ENCODE measurements around the gene SNX4. TPM values are rescaled to one million over a fixed set of nuclear protein-coding genes. Genes with fewer than 3 reads are reported as not detected.

SNX4 gene
- total and polyA plus RNA-seq, 12 donors: 15.8 to 90.4 (median 43.0) TPM

GRCh38 chr3:125470671-125471070 lies 49.3 kb downstream of the SNX4 start:
- no peak for DNase-seq
- H3K27me3 ChIP-seq: no peaks in the 10 kb centered on the region
- no peak overlapping the region for H3K4me3 ChIP-seq
- H3K36me3 ChIP-seq (replicated peaks in 1 of 2): peaks cover 0 to 50% of the 10 kb centered on the region in 2 donors
- H3K9me3 ChIP-seq (replicated peaks in 1 of 3): no peaks in the 10 kb centered on the region
- no peak for TF ChIP-seq POLR2A (IDR thresholded peaks at IDR 0.05)
- intact Hi-C loops (cut with DNase I): no loop called here
- H3K27ac ChIP-seq: no peak overlapping the region
- no peaks in the 10 kb centered on the region for H3K4me1 ChIP-seq (replicated peaks in 1 of 2)
- 80 to 92% (median 85%) methylated on average over 1 of the region's 1 CpG for WGBS, 4 donors

GRCh38 chr3:125462722-125463299 lies 57.2 kb downstream of the SNX4 start:
- TF ChIP-seq POLR2A (IDR thresholded peaks at IDR 0.05) (no peak), CTCF (IDR thresholded peaks at IDR 0.05) (no peak)
- Histone ChIP-seq H3K36me3 (replicated peaks in 1 of 2) (peaks cover 0 to 23% of the 10 kb centered on the region in 2 donors), H3K27me3 (no peaks in the 10 kb centered on the region), H3K9me3 (replicated peaks in 1 of 3) (no peaks in the 10 kb centered on the region), H3K27ac (no peak overlapping the region), H3K4me1 (replicated peaks in 1 of 2) (peaks cover 0 to 4% of the 10 kb centered on the region in 2 donors), H3K4me3 (no peak overlapping the region)
- peak in 1 of 7 donors; percentile 14 for DNase-seq
- intact Hi-C loops (cut with DNase I): no loop called here
- WGBS, 4 donors: 66 to 86% (median 78%) methylated on average over 5 of the region's 5 CpGs

- no peak overlapping the region for H3K27ac ChIP-seq
- intact Hi-C loops (cut with DNase I): no loop called here
- H3K36me3 ChIP-seq (replicated peaks in 1 of 2): peaks cover 0 to 21% of the 10 kb centered on the region in 2 donors
- TF ChIP-seq CTCF (IDR thresholded peaks at IDR 0.05) (no peak), POLR2A (IDR thresholded peaks at IDR 0.05) (no peak)
- DNase-seq: no peak
- peaks cover 0 to 4% of the 10 kb centered on the region in 2 donors for H3K4me1 ChIP-seq (replicated peaks in 1 of 2)
- H3K27me3 ChIP-seq: no peaks in the 10 kb centered on the region
- no peaks in the 10 kb centered on the region for H3K9me3 ChIP-seq (replicated peaks in 1 of 3)
- no peak overlapping the region for H3K4me3 ChIP-seq
- 88 to 94% (median 90%) methylated on average over 6 of the region's 6 CpGs for WGBS, 4 donors
Observed at GRCh38 chr3:125461896-125462295, 58.1 kb downstream of the SNX4 start.

- H3K4me3 ChIP-seq: no peak overlapping the region
- H3K4me1 ChIP-seq (replicated peaks in 1 of 2): peaks cover 0 to 4% of the 10 kb centered on the region in 2 donors
- no peak for TF ChIP-seq CTCF (IDR thresholded peaks at IDR 0.05)
- TF ChIP-seq POLR2A (IDR thresholded peaks at IDR 0.05): no peak
- peaks cover 0 to 30% of the 10 kb centered on the region in 2 donors for H3K36me3 ChIP-seq (replicated peaks in 1 of 2)
- H3K9me3 ChIP-seq (replicated peaks in 1 of 3): no peaks in the 10 kb centered on the region
- 32 to 41% (median 38%) methylated on average over 3 of the region's 3 CpGs for WGBS, 4 donors
- H3K27me3 ChIP-seq: no peaks in the 10 kb centered on the region
- no peak overlapping the region for H3K27ac ChIP-seq
- intact Hi-C loops (cut with DNase I): no loop called here
- DNase-seq: no peak
Observed at GRCh38 chr3:125460233-125460632, 59.8 kb downstream of the SNX4 start.

GRCh38 chr3:125443923-125444322 lies 76.1 kb downstream of the SNX4 start:
- H3K9me3 ChIP-seq (replicated peaks in 1 of 3): peaks cover 0 to 8% (median 0%) of the 10 kb centered on the region in 3 donors
- no peak overlapping the region for H3K4me3 ChIP-seq
- H3K27me3 ChIP-seq: no peaks in the 10 kb centered on the region
- no peaks in the 10 kb centered on the region for H3K4me1 ChIP-seq (replicated peaks in 1 of 2)
- TF ChIP-seq POLR2A (IDR thresholded peaks at IDR 0.05) (no peak), CTCF (IDR thresholded peaks at IDR 0.05) (no peak)
- peaks cover 0 to 16% of the 10 kb centered on the region in 2 donors for H3K36me3 ChIP-seq (replicated peaks in 1 of 2)
- intact Hi-C loops (cut with DNase I): loop anchor here in 1 of 2 donors (5.0 kb wide), 1 partner anchor 447 kb away; no protein-coding TSS in a partner anchor
- no peak for DNase-seq
- 29 to 59% (median 37%) methylated on average over 1 of the region's 1 CpG for WGBS, 4 donors
- no peak overlapping the region for H3K27ac ChIP-seq

All from adrenal gland (tissue), 12 donors.